HT1080 (cell line): ENCODE data around the gene CHRNA4. TPM values are rescaled to one million over a fixed set of nuclear protein-coding genes. Genes with fewer than 3 reads are reported as not detected.
"Not testable (repeated sequence)": the region's sequence is repeated elsewhere in the genome, so short reads cannot be mapped to it uniquely, and the experiment has no call there.

Experiments
- DNase-seq: peaks from one replicate; pipeline ENCODE4 v3.0.0-alpha.2; 2015; ENCODE audit warnings: low read depth
- total RNA-seq: library from RNA; depleted of rRNA; stranded (reverse); fragments of >200 nt; shearing (Covaris generic); gene quantifications from 2 replicates; pipeline ENCODE4 v1.2.3, GENCODE V29; 2014

CHRNA4 gene
- total RNA-seq, 1 experiment from 2014 or later: not detected

DNA sequence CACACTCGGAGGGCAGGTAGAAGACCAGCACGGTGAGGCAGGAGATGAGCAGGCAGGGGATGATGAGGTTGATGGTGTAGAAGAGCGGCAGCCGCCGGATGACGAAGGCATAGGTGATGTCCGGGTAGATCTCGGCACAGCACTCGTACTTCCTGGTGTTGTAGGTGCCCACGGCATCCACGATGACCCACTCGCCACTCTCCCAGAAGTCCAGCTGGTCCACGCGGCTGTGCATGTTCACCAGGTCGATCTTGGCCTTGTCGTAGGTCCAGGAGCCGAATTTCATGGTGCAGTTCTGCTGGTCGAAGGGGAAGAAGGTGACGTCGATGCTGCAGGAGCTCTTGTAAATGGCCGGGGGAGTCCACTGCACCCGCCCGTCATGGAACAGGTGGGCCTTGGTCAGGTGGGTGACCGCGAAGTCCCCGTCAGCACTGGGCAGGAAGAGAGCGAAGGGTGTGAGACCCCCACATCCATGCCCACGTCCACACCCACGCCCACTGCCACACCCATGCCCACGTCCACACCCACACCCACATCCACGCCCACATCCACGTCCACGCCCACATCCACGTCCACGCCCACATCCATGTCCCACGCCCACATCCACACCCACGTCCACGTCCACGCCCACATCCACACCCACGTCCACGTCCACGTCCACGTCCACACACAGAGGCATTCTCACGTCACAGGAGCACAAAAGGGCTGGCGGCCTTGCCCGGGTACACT lies 10.4 kb downstream of the CHRNA4 start:
- no peak for DNase-seq

DNA sequence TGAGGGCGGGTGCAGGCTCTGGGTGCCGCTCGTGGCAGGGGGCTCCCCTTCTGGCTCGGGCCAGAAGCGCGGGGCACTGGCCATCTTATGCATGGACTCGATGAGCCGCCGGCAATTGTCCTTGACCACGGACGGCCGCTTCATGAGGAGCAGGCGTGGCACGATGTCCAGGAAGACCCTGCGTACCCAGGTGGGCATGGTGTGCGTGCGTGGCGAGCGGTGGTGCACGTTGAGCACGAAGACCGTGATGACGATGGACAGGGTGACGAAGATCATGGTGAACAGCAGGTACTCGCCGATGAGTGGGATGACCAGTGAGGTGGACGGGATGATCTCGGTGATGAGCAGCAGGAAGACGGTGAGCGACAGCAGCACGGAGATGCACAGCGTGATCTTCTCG lies 11.0 kb downstream of the CHRNA4 start:
- no peak for DNase-seq

- no peak for DNase-seq
Observed at GRCh38 chr20:63349516-63349895, 11.6 kb downstream of the CHRNA4 start.

DNA sequence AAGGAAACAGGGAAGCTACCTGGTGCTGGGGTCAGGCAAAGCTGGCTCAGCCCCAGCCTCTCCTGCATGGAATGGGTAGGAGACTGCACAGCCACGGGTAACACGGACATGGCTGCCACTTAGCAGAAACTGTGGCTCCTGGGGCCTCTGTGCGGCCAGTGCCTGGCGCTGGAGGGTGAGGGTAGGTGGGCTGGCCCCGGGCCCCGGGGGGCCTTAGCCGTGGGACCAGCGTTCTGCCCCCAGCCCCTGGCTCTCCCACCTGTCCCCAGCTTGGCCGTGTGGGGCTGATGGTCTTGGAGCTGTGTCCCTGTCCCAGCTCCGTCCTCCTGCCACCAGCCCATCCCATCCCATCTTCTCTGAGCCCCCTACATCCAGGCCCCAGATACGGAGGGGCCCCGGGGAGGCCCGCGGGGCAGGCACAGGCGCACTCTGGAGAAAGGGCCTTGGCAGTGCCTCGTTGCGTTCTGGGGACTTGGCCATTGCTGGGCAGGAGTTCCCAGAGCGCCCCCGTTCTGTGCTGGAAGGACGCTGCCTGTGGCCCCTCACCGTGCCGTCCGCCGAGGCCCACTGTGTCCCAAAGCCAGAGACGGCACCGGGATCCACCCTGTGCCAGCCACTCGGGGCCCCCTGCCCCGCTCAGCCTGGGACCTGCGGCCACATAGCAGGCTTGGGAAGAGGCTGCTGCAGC lies 12.2 kb downstream of the CHRNA4 start:
- no peak for DNase-seq

- DNase-seq: no peak
Observed at GRCh38 chr20:63347950-63348827, 13.0 kb downstream of the CHRNA4 start.

- no peak for DNase-seq
Observed at GRCh38 chr20:63347081-63347741, 13.9 kb downstream of the CHRNA4 start.

- DNase-seq: no peak
Observed at GRCh38 chr20:63346131-63347080, 14.7 kb downstream of the CHRNA4 start.

- no peak for DNase-seq
Observed at GRCh38 chr20:63345328-63346100, 15.6 kb downstream of the CHRNA4 start.

- DNase-seq: no peak
Observed at GRCh38 chr20:63344616-63345327, 16.4 kb downstream of the CHRNA4 start.

- DNase-seq: no peak
Observed at GRCh38 chr20:63343460-63344445, 17.4 kb downstream of the CHRNA4 start.

DNA sequence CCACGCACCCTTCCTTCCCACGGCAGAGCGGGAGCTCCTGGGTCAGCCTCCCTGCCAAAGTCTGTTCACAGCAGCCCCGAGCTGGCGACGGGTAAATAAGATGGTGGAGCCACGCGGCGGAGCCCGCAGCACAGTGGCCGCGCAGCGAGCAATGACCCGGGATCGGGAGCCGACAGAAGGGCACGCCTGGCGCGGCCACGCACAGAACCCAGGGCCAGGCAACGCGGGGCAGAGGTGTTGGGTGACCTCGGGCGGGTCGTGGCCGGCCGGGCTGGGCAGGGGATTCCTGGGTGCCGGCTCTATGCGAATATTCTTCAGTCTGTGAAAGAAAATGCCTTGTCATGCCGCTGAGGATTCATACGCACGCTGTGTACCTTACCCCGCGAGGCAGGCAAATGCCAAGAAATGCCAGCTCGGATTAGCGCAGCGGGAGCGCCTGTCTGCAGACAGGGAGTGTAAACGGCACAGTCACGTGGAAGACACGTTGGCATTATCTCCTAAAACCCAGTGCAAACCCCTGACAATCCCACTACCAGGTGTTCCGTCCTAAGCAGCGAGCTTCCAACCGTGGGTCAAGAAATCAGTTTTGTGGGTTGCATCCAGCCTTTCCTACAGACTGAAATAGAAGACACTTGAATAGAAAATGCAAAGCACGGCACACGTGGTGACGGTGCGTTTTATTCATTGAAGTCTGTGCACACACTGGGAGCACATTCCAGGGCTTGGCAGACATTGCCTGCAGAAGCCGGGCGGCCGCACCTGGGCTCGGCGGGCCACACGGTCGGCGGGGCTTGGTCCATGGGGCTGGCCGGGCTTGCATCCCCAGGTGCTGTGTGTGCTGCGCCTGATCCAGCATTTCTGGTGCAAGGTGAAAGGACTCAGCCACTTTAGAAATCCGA lies 18.3 kb downstream of the CHRNA4 start:
- no peak for DNase-seq

DNA sequence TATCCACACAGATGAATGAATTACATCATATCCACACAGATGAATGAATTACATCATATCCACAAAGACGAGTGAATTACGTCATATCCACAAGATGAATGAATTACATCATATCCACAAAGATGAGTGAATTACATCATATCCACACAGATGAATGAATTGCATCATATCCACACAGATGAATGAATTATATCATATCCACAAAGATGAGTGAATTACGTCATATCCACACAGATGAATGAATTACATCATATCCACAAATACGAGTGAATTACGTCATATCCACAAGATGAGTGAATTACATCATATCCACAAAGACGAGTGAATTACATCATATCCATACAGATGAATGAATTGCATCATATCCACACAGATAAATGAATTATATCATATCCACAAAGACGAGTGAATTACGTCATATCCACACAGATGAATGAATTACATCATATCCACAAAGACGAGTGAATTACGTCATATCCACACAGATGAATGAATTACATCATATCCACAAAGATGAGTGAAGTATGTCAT lies 20.9 kb downstream of the CHRNA4 start:
- not testable (repeated sequence) for DNase-seq

DNA sequence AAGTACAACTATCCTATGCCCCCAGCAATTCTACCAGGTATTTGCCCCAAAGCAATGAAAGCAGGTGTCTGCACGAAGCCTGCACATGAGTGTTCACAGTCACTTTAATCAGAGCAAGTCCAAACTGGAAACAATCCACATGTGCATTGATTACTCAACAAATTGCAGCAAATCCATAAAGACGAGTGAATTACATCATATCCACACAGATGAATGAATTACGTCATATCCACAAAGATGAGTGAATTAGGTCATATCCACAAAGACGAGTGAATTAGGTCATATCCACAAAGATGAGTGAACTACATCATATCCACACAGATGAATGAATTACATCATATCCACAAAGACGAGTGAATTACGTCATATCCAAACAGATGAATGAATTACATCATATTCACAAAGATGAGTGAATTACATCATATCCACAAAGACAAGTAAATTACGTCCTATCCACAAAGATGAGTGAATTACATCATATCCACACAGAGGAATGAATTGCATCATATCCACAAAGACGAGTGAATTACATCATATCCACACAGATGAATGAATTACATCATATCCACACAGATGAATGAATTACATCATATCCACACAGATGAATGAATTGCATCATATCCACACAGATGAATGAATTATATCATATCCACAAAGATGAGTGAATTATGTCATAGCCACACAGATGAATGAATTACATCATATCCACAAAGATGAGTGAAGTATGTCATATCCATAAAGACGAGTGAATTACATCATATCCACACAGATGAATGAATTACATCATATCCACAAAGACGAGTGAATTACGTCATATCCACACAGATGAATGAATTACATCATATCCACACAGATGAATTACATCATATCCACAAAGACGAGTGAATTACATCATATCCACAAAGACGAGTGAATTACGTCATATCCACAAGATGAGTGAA lies 21.7 kb downstream of the CHRNA4 start:
- not testable (repeated sequence) for DNase-seq

DNA sequence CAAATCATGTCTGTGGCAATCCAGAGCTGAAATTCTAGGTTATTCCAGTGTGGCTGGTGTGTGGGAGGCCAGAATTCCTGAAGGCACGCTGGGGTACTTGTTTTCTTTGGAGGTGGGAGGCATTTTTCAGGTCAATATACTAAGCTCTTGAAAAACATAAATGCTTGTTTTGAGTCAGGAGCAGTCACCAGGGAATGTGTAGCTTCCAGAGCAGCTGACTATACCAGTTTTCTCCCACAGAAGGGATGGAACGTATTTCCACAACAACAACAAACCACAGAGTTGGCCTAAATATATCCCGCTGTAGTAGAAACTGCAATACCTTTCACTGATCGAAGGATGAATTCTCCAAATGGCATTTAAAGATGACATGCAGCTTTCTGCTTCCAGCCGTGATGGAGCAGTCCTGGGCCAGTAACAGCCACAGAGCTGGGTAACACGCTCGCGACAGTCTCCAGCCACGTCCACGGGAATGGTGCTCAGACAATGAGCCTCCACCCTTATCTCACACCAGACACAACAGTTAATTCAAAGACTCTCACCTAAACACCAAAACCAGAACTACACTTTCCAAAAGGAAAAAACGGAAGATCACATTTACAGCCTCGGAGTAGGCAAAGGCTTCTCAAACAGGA lies 23.2 kb downstream of the CHRNA4 start:
- no peak for DNase-seq
